HG03520 (cell line): Measurements from ENCODE around the gene AUH.

Experiments
- ATAC-seq: cut with Tn5 transposase; IDR thresholded peaks from one replicate; pipeline ENCODE4 v1.9.1; 2021; ENCODE audit warnings: mild to moderate bottlenecking, moderate library complexity; ENCODE audit not compliant: unreplicated experiment

AUH gene

DNA sequence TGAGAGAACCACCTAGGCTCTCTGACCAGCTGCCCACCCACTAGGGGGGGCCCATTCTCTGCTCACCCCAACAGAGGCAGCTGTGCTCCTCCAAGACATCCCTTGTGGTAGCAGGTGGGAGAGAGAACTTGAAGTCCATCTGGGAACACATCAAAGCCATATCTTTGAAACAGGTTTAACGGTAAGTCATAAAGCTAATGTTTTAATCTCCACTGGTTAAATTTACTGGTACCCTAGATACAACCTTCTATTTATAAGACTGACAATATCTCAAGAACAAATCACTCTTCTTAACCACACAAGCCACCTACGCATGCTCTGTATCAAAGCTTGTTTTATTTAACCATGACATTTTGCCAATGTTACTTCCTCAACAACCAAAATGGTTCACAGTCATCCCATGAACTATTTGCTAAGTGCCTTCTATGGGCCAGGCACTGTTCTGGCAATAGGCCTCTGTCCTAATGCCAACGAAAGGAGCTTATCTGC, 20.4 kb downstream of the AUH start:
- ATAC-seq: no peak

DNA sequence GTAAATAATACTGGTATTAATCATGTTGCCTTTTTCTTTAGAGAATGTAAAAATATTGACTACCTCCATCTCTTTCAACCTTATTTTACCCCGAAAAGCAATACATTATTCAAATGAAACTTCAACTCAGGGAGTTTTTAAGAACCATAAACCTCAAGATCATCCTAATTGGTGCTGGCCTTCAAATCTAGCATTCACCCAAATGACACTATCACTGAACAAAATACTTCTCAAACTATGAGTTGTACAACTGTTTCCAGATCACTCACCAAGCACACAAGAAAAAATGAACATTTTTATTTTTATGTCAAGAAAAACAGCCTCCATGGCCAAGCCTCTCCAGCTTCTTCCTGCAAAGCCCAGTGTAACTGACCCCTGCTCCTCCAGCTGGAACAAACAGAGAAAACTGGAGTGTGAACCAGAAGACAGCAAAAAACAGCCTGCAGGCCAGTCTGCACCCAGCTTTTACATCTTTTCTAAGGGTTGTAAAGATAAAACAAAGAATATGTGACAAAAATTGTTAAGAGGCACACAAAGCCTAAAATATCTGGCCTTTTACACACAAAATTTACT, 21.2 kb downstream of the AUH start:
- ATAC-seq: no peak

DNA sequence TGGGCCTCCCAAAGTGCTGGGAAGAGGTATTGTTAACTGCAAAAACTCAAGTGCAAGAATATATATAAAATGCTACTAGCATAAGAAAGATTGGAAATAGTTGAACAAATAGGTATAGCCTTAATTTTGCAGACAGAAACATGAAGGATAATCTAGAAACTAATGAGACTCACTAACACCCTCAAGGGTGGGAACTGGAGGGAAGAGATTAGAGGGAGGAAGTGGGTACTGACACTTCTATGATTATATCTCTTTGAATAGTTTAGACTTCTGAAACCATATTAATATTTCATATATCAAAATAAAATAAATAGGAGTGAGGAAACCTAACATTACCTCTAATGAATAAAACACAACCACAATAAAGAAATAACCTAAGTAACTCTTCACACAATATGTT, 23.0 kb downstream of the AUH start:
- ATAC-seq: no peak

- ATAC-seq: no peak
Observed at GRCh38 chr9:91336786-91337185, 24.9 kb downstream of the AUH start.

GRCh38 chr9:91334053-91334452, 27.7 kb downstream of the AUH start:
- ATAC-seq: no peak

GRCh38 chr9:91333551-91333950, 28.2 kb downstream of the AUH start:
- no peak for ATAC-seq

GRCh38 chr9:91332546-91333231, 29.0 kb downstream of the AUH start:
- no peak for ATAC-seq

- ATAC-seq: no peak
Observed at GRCh38 chr9:91331849-91332248, 29.9 kb downstream of the AUH start.

- ATAC-seq: no peak
Observed at GRCh38 chr9:91328186-91328585, 33.5 kb downstream of the AUH start.

- ATAC-seq: no peak
Observed at GRCh38 chr9:91321691-91322090, 40.0 kb downstream of the AUH start.

GRCh38 chr9:91320299-91320698, 41.4 kb downstream of the AUH start:
- no peak for ATAC-seq

DNA sequence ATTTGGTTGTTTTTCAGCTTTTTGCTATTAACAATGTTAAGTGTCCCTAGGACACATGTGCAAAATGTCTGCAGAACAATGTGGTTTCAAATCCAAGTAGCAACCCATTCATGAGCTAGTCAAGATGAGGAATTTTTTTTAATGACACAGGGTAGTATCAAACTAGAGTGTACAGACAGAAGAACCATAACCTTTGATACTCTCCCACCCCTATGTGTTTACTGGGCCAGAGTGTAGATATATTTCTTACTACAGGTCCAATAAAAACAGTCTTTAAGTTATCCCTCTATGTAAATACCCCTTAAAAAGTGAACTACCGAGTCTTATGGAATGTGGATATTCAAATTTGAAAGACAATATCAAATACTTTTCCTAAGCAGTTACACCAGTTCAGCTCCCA, 45.6 kb downstream of the AUH start:
- ATAC-seq: no peak

DNA sequence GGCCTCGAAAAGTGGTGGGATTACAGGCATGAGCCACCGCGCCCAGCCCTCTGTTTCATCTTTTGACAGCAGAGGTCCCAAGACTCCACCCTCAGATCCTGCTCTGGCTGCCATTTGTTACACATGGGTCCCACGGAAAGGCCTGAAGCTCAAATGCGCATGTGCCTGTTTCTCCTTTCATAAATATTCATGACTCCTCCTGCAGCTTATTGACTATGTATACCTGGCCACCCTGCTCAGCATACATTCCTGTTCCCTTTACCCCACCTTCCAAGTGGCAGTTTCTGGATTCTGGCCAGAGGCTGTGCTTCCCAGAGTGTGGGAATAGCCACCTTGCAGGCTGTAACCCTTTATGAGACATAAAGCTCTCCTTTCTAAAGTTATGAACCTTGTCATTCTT, 46.5 kb downstream of the AUH start:
- ATAC-seq: no peak

GRCh38 chr9:91312717-91313325, 48.9 kb downstream of the AUH start:
- ATAC-seq: no peak

DNA sequence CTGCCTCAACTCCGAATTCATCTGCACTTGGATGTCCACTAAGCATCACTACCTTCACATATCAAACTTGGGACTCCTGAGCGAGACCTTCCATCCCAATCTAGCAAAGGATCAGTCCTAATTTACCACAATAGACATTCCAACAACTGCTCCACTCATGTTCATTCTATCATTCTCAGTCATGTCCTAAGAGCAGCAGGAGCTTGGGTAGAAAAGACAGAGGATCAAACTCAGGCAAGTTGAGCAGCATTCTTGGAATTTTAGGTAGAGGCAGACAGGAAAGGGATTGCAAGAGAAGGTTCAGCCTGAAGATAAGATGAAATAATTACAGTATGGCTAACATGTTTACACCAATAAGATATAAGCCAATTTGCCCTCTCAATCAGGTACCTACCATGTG, 51.7 kb downstream of the AUH start:
- no peak for ATAC-seq

GRCh38 chr9:91308191-91308590, 53.5 kb downstream of the AUH start:
- no peak for ATAC-seq

- ATAC-seq: no peak
Observed at GRCh38 chr9:91307279-91307678, 54.4 kb downstream of the AUH start.

DNA sequence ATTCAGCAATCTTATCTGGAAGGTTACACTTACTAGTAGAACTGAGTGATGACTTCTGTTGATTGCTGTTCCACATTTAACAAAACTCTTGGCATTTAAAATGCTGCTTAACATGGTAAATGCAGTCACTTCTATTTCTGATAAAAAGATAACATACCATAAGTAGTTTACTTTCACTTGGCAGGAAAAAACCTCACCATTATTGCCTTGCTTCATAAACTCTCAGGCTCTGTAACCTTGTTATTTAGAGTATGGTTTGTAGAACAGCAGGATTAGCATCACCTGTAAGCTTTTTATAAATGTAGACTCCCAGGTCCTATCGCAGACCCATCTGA, 55.5 kb downstream of the AUH start:
- ATAC-seq: no peak

DNA sequence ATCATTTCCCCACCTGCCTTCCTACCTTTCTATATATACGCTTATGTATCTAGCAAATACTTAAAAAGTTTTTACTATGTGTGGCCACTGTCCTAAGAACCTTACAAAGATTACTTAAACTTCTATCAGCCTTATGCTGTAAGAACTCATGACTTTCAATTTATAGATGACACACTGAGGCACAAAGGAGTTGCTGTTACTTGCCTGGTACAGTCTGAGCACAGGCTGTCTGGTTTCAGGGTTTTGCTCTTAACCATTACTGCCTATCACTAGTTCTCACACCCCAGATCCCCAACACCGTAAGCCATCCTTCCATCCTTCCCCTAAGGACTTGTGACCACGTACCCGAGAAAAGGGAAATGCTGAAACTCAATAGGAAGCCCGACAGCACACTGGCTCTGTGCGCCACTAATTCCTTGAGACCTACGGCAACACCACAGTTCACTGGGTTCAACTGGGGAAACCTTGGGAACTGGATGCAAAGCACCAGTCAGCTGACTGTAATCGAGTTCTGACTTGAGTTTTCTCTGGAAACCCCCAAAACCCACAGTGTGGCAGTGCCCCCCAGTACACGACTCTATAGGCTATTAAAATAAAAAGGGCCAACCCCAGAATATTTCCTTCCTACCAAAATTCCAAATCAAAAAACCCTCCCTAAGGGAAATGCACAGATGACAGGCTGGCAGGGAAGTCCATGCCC, 56.0 kb downstream of the AUH start:
- no peak for ATAC-seq

DNA sequence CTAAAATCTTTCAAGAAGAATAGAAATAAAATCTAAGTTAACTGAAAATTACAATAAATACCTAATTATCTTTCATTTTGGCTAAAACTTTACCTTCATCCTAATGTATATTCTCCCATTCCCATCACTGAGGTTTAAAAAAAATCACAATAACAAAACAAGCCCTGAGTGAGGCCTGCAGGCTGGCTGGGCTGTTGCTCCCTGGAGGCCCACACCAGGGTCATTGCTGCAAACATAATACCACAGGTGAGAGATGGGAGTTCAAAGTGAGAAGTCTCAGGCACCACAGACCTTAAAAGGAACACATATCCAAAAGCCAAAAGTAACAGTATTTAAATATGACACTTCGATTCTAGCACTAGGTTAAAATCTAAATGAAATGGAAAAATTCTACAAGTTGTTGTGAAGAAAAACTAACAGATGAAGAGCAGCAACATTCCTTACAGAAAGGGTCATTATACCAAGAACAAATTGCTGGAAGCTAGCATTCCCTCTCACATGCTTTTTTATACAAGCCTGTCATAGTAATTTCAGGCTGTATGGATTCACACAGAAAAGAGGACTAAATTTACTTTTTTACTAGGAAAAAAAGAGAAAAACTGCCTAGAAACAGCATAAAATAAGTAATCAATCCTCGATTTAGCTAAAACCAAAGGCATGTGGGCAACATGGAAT, 57.8 kb downstream of the AUH start:
- no peak for ATAC-seq

GRCh38 chr9:91302831-91303230, 58.9 kb downstream of the AUH start:
- no peak for ATAC-seq
